Measurements from ENCODE around the gene PTPN14. TPM values are rescaled to one million over a fixed set of nuclear protein-coding genes. Genes with fewer than 3 reads are reported as not detected.
A peak's percentile ranks its signal among the peaks of the same experiment; 100 is the strongest.

PTPN14 gene
- total RNA-seq, 1 experiment from 2014 or later: 88.4 TPM

DNA sequence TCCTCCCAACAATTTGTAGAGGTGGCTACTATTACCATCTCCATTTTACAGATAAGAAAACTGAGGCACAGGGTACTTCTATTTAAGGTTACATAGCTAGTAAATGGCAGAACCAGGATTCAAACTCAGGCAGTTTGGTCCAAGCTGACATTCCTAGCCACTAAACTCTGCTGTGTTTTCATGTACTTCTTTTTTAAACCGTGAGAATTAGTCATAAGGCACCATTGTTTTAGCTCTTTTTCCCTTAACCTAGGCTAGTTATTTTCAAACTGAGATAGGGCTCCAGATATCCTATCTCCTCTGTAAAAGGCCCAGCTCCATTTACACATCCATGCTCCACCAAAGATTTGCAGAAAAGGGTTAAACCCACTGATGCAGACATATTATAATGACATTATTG, 92.9 kb downstream of the PTPN14 start (continued):
- TF ChIP-seq HMGA2 (CRISPR knock-in tag; IDR thresholded peaks at IDR 0.05): no peak

DNA sequence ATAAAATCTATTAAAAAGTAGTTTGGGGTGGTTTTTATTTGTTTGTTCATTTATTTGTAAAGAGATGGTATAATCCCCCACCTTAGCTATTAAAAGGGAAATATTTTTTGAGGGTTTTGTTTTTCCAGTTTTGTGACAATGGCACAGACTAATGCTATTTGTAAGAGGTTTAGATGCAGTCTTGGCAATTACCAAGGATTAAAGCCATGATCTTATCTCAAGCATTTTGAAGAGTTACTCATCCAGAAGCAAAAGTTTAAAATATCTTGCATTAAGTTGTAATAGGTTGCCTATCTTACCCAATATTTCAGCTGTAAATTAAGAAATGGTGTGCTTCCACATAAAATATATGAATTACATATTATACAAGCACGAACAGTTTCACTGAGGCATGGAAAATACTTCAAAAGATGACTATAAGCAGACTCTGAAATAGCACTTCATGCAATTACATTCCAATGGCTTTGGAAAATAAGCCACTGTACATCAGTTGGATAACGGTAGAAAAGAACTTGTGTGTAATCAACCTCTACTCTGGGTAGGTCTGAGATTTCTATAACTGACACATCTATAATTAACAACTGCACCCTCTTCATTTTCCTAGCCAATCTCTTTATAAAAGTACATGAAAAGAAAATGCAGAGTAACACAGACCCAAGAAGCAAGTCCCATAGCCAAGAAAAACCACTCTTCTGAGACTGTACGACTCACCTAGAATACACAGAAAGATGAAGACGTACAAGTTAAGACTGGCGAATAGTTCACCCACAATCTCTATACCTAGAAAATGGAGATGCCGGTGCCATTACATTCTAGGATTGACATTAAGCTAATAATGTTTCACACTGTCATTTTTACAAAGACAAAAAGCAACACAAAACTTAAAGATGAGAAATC, 95.2 kb downstream of the PTPN14 start:
- Mint-ChIP-seq H3K27ac (peak overlapping the region; percentile 9; the same call in 1 of the 2 replicates), H3K27me3 (ENCODE audit: low read depth) (no peaks in the 10 kb centered on the region), H3K36me3 (no peaks in the 10 kb centered on the region), H3K9me3 (no peaks in the 10 kb centered on the region), H3K4me3 (no peak overlapping the region), H3K4me1 (peaks cover 55% of the 10 kb centered on the region)
- DNase-seq (ENCODE audit: low spot score) (no peak), ATAC-seq (no peak)
- POLR2A ChIA-PET: no interaction called here
- TF ChIP-seq, protein P1, sequence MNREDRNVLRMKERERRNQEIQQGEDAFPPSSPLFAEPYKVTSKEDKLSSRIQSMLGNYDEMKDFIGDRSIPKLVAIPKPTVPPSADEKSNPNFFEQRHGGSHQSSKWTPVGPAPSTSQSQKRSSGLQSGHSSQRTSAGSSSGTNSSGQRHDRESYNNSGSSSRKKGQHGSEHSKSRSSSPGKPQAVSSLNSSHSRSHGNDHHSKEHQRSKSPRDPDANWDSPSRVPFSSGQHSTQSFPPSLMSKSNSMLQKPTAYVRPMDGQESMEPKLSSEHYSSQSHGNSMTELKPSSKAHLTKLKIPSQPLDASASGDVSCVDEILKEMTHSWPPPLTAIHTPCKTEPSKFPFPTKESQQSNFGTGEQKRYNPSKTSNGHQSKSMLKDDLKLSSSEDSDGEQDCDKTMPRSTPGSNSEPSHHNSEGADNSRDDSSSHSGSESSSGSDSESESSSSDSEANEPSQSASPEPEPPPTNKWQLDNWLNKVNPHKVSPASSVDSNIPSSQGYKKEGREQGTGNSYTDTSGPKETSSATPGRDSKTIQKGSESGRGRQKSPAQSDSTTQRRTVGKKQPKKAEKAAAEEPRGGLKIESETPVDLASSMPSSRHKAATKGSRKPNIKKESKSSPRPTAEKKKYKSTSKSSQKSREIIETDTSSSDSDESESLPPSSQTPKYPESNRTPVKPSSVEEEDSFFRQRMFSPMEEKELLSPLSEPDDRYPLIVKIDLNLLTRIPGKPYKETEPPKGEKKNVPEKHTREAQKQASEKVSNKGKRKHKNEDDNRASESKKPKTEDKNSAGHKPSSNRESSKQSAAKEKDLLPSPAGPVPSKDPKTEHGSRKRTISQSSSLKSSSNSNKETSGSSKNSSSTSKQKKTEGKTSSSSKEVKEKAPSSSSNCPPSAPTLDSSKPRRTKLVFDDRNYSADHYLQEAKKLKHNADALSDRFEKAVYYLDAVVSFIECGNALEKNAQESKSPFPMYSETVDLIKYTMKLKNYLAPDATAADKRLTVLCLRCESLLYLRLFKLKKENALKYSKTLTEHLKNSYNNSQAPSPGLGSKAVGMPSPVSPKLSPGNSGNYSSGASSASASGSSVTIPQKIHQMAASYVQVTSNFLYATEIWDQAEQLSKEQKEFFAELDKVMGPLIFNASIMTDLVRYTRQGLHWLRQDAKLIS (CRISPR knock-in tag; IDR thresholded peaks at IDR 0.05; ENCODE audit: borderline replicate concordance): no peak
- no peak for TF ChIP-seq CREB1 (CRISPR knock-in tag; IDR thresholded peaks at IDR 0.05)
- TF ChIP-seq, protein P2, sequence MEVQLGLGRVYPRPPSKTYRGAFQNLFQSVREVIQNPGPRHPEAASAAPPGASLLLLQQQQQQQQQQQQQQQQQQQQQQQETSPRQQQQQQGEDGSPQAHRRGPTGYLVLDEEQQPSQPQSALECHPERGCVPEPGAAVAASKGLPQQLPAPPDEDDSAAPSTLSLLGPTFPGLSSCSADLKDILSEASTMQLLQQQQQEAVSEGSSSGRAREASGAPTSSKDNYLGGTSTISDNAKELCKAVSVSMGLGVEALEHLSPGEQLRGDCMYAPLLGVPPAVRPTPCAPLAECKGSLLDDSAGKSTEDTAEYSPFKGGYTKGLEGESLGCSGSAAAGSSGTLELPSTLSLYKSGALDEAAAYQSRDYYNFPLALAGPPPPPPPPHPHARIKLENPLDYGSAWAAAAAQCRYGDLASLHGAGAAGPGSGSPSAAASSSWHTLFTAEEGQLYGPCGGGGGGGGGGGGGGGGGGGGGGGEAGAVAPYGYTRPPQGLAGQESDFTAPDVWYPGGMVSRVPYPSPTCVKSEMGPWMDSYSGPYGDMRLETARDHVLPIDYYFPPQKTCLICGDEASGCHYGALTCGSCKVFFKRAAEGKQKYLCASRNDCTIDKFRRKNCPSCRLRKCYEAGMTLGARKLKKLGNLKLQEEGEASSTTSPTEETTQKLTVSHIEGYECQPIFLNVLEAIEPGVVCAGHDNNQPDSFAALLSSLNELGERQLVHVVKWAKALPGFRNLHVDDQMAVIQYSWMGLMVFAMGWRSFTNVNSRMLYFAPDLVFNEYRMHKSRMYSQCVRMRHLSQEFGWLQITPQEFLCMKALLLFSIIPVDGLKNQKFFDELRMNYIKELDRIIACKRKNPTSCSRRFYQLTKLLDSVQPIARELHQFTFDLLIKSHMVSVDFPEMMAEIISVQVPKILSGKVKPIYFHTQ (CRISPR knock-in tag; IDR thresholded peaks at IDR 0.05): no peak
- CTCF ChIA-PET: no interaction called here

DNA sequence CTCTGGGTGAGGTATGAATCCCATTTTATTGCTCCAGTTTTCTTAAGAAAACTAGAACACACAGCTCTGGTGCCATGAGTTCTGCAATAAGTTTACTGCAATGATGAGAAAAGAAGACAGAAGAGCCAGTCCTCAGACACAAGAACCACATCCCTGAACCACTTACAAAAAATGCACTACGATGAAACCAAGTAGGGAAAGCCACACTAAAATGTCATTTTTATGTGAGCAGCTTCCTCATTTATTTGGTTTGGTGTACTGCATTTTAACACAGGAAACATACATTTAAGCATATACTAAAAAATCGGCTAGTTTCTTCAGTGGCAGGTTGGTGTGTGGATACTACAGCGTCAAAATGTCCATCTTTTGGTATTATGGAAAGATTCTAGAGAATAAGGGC, 95.9 kb downstream of the PTPN14 start:
- peaks cover 51% of the 10 kb centered on the region for H3K4me1 Mint-ChIP-seq
- peaks cover 6% of the 10 kb centered on the region for H3K36me3 Mint-ChIP-seq
- H3K9me3 Mint-ChIP-seq: no peaks in the 10 kb centered on the region
- H3K27me3 Mint-ChIP-seq (ENCODE audit: low read depth): no peaks in the 10 kb centered on the region
- no peak for DNase-seq (ENCODE audit: low spot score)
- H3K4me3 Mint-ChIP-seq: no peak overlapping the region
- TF ChIP-seq TCF7 (CRISPR knock-in tag; IDR thresholded peaks at IDR 0.05; ENCODE audit: low read depth) (no peak), TEAD4 (CRISPR knock-in tag; IDR thresholded peaks at IDR 0.05) (no peak), RORB (CRISPR knock-in tag; IDR thresholded peaks at IDR 0.05) (no peak), GRHL2 (CRISPR knock-in tag; IDR thresholded peaks at IDR 0.05; ENCODE audit: insufficient replicate concordance, severe bottlenecking) (no peak), NFE2L1 (CRISPR knock-in tag; IDR thresholded peaks at IDR 0.05) (no peak), ZNF671 (CRISPR knock-in tag; IDR thresholded peaks at IDR 0.05) (no peak)
- TF ChIP-seq, protein P3, sequence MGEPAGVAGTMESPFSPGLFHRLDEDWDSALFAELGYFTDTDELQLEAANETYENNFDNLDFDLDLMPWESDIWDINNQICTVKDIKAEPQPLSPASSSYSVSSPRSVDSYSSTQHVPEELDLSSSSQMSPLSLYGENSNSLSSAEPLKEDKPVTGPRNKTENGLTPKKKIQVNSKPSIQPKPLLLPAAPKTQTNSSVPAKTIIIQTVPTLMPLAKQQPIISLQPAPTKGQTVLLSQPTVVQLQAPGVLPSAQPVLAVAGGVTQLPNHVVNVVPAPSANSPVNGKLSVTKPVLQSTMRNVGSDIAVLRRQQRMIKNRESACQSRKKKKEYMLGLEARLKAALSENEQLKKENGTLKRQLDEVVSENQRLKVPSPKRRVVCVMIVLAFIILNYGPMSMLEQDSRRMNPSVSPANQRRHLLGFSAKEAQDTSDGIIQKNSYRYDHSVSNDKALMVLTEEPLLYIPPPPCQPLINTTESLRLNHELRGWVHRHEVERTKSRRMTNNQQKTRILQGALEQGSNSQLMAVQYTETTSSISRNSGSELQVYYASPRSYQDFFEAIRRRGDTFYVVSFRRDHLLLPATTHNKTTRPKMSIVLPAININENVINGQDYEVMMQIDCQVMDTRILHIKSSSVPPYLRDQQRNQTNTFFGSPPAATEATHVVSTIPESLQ (CRISPR knock-in tag; IDR thresholded peaks at IDR 0.05): no peak
- H3K27ac Mint-ChIP-seq: peak overlapping the region; percentile 20; the same call in 1 of the 2 replicates
- ChIA-PET CTCF (interaction anchor here (0.8 kb wide), 1 partner anchor 39 kb away, joined by 3 read pairs; no protein-coding TSS in a partner anchor), POLR2A (no interaction called here)
- ATAC-seq: no peak
